ENCODE results near the gene LMX1B. TPM values are rescaled to one million over a fixed set of nuclear protein-coding genes. Genes with fewer than 3 reads are reported as not detected.

Gene LMX1B
- total RNA-seq, 1 experiment from 2014 or later, result 2.6 TPM

DNA sequence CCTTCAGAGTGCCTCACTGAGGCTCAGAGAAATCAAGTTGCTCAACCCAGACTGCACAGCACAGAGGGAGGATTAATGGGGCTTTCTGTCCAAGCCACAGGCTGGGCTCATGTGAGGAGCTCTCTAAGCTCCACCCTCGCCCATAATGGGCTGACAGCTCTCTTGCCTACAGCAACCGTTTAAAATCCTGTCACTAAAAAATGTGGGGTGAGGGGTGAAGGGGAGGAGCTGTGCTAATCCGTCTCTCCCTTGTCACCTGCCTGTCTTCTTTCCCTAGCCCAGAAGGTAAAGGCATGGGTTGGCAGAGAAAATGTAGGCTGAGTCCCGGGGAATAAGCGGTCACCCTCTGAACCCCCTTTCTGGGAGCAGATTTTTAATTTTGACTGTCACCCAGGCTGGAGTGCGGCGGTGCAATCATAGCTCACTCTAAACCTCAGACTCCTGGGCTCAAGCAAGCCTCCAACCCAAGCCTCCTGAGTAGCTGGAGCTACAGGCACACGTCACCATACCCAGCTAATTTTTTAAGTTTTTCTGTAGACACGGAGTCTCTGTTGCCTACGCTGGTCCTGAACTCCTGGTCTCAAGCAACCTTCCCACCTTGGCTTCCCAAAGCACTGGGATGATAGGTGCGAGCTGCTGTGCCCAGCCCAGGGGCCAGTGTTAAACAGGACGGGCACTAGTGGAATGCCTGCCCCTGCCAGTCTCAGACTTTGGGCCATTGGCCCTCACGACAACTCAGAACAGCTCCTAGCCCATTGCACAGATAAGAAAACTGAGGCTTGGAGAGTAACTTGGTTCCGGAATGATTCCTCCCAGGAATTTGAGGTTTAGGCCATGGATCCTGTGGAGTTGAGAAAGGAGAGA, 89.5 kb downstream of the LMX1B start:
- POLR2A ChIA-PET, result no interaction called here
- ATAC-seq, result no peak
- CTCF ChIA-PET, result interaction anchor here (1.0 to 1.6 kb wide), 2 partner anchors 67 to 78 kb away, joined by 7 to 10 read pairs; no protein-coding TSS in a partner anchor

DNA sequence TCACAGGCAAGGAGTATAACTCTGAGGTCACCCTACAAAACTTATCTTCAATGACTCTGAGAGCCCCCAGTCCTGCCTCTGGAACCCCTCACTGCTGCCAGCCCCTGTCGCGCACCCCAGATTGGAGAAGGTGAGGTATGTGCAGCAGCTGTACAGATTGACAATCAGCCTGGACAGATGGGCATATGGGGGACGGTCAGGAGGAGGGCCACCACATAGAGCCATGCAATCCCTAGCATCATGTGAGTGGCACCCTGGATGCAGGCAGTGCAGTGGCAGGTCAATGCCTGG, 90.1 kb downstream of the LMX1B start:
- in situ Hi-C loops (cut with HindIII; ENCODE audit: low pct_unique_long_range_greater_than_20kb, low sequenced_read_pairs) (no loop called here), intact Hi-C loops (cut with micrococcal nuclease; ENCODE audit: unreplicated experiment) (no loop called here)
- ChIA-PET POLR2A (no interaction called here), CTCF (interaction anchor here (1.2 to 1.6 kb wide), 2 partner anchors 24 to 78 kb away, joined by 3 to 10 read pairs; no protein-coding TSS in a partner anchor)
- ATAC-seq, result no peak
- no peak overlapping the region for H3K27ac ChIP-seq (ENCODE audit: low read length)
- DNase-seq (ENCODE audit: low read depth, low spot score), result no peak
- BruUV-seq (replicated peaks), result no TSS peak
- TF ChIP-seq TCF7L2 (IDR thresholded peaks at IDR 0.05; ENCODE audit: low read depth, low read length) (no peak), POLR2AphosphoS5 (IDR thresholded peaks at IDR 0.05; ENCODE audit: low read depth, low read length) (no peak), SIN3A (IDR thresholded peaks at IDR 0.05; ENCODE audit: borderline replicate concordance, insufficient read depth, low read depth, low read length) (no peak), REST (IDR thresholded peaks at IDR 0.05; ENCODE audit: insufficient read depth in 1 of 2, low read depth in 2 of 2, low read length in 1 of 2) (no peak)
- TF ChIP-seq, protein P1, sequence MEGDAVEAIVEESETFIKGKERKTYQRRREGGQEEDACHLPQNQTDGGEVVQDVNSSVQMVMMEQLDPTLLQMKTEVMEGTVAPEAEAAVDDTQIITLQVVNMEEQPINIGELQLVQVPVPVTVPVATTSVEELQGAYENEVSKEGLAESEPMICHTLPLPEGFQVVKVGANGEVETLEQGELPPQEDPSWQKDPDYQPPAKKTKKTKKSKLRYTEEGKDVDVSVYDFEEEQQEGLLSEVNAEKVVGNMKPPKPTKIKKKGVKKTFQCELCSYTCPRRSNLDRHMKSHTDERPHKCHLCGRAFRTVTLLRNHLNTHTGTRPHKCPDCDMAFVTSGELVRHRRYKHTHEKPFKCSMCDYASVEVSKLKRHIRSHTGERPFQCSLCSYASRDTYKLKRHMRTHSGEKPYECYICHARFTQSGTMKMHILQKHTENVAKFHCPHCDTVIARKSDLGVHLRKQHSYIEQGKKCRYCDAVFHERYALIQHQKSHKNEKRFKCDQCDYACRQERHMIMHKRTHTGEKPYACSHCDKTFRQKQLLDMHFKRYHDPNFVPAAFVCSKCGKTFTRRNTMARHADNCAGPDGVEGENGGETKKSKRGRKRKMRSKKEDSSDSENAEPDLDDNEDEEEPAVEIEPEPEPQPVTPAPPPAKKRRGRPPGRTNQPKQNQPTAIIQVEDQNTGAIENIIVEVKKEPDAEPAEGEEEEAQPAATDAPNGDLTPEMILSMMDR (IDR thresholded peaks at IDR 0.05), result no peak
- no peak overlapping the region for H3K4me3 ChIP-seq (ENCODE audit: low read depth in 2 of 2, low read length in 2 of 2)
- H3K36me3 ChIP-seq (ENCODE audit: control insufficient read depth, insufficient read depth, low read length), result no peaks in the 10 kb centered on the region
- no peaks in the 10 kb centered on the region for H3K27me3 ChIP-seq (ENCODE audit: control insufficient read depth, insufficient read depth, low read length)
- H3K9me3 ChIP-seq (ENCODE audit: control insufficient read depth, insufficient read depth, low read depth, low read length), result no peaks in the 10 kb centered on the region
- peaks cover 4% of the 10 kb centered on the region for H3K4me1 ChIP-seq (ENCODE audit: control insufficient read depth, insufficient read depth, low read length)

More for the DNA sequence above, 89.5 kb downstream of the LMX1B start:
- intact Hi-C loops (cut with micrococcal nuclease; ENCODE audit: unreplicated experiment), result no loop called here
- BruUV-seq (replicated peaks), result no TSS peak
- Histone ChIP-seq H3K4me3 (ENCODE audit: low read depth in 2 of 2, low read length in 2 of 2) (no peak overlapping the region), H3K36me3 (ENCODE audit: control insufficient read depth, insufficient read depth, low read length) (no peaks in the 10 kb centered on the region), H3K27ac (ENCODE audit: low read length) (no peak overlapping the region), H3K9me3 (ENCODE audit: control insufficient read depth, insufficient read depth, low read depth, low read length) (no peaks in the 10 kb centered on the region), H3K27me3 (ENCODE audit: control insufficient read depth, insufficient read depth, low read length) (no peaks in the 10 kb centered on the region), H3K4me1 (ENCODE audit: control insufficient read depth, insufficient read depth, low read length) (peaks cover 4% of the 10 kb centered on the region)
- in situ Hi-C loops (cut with HindIII; ENCODE audit: low pct_unique_long_range_greater_than_20kb, low sequenced_read_pairs), result no loop called here
- no peak for DNase-seq (ENCODE audit: low read depth, low spot score)
- TF ChIP-seq TCF7L2 (IDR thresholded peaks at IDR 0.05; ENCODE audit: low read depth, low read length) (no peak), REST (IDR thresholded peaks at IDR 0.05; ENCODE audit: insufficient read depth in 1 of 2, low read depth in 2 of 2, low read length in 1 of 2) (no peak), POLR2AphosphoS5 (IDR thresholded peaks at IDR 0.05; ENCODE audit: low read depth, low read length) (no peak), SIN3A (IDR thresholded peaks at IDR 0.05; ENCODE audit: borderline replicate concordance, insufficient read depth, low read depth, low read length) (no peak)
- TF ChIP-seq, protein P1 (IDR thresholded peaks at IDR 0.05), result no peak
